ENCODE measurements around the gene WRAP73.

Gene WRAP73

DNA sequence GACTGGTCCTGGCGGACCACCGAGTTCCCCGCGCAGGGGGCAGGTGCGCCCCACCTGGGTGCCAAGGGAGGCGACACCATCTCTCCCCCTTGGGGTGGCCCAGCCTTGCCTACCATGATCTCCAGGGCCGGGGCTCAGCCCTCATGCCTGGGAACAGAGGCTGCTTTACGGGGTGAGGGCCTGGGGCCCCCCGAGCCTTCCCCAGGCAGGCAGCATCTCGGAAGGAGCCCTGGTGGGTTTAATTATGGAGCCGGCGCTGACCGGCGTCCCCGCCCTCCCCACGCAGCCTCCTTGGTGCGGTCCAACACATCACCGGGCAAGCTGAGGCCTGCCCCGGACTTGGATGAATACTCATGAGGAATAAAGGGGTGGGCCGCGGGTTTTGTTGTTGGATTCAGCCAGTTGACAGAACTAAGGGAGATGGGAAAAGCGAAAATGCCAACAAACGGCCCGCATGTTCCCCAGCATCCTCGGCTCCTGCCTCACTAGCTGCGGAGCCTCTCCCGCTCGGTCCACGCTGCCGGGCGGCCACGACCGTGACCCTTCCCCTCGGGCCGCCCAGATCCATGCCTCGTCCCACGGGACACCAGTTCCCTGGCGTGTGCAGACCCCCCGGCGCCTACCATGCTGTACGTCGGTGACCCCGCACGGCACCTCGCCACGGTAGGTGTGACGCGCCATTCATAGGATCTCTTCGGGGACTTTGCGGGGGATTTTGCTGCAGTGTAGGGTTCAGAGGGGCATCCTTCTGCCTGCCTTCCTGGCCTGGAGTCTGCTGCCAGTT lies 40.6 kb upstream of the WRAP73 start:
- no peak for TF ChIP-seq JUND (IDR thresholded peaks at IDR 0.05; ENCODE audit: low read depth)
- no peak for DNase-seq (ENCODE audit: low read depth in 1 of 2, low spot score in 1 of 2)
- in situ Hi-C loops (cut with HindIII; ENCODE audit: low pct_unique_long_range_greater_than_20kb, low sequenced_read_pairs) = no loop called here

DNA sequence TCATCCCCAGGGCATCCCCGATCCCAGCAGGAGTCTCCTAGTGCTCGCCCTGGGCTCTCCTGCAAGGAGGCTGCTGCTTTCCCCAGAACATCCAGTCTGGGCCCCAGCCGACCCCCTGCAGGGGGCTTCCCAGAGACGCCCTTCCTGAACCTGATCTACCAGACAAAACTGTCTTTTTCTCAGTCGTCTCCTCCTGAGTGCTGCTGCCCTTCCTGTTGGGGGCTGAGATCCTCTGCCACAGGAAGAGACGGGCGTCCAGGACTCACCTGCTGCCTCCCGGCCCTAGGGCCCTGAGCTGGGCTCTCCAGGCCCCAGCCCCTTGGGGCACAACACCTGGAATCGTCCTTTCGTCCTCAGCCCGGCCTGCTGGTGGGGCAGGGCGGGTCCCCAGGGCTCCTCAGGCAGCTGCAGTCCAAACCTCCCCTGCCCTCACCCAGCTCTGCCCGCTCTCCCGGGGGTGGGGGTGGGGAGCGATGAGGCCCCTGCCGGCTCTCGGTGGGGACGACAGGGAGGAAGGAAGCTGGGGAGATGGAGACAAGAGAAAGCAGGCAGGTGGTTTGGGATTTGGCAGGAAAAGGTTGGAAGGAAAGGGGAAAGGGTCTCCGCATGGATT lies 39.3 kb upstream of the WRAP73 start:
- TF ChIP-seq JUND (IDR thresholded peaks at IDR 0.05; ENCODE audit: low read depth) = no peak
- in situ Hi-C loops (cut with HindIII; ENCODE audit: low pct_unique_long_range_greater_than_20kb, low sequenced_read_pairs) = no loop called here
- no peak for DNase-seq (ENCODE audit: low read depth in 1 of 2, low spot score in 1 of 2)

- DNase-seq (ENCODE audit: low read depth in 1 of 2, low spot score in 1 of 2) = no peak
- TF ChIP-seq JUND (IDR thresholded peaks at IDR 0.05; ENCODE audit: low read depth) = no peak
- in situ Hi-C loops (cut with HindIII; ENCODE audit: low pct_unique_long_range_greater_than_20kb, low sequenced_read_pairs) = no loop called here
These were observed 38.6 kb upstream of the WRAP73 start for GRCh38 chr1:3688356-3689137.

DNA sequence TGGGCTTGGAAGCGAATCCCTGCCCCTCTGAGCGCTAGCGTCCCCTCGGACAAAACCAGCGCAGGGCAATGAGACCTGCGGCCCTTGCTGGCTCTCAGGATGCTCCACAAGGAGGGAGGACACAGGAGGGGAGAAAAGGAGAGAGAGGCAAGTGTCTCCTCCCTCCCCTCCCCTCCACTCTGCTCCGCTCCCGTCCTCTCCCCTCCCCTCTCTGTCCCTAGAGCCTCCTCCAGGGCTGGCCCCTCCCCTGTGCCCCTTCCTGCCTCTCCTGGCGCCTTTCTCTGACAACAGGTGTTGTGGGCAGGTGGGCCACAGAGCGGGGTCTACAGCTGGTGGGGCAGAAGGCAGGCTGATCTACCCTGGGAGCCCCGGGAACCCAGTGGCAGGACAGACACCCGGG lies 37.6 kb upstream of the WRAP73 start:
- no peak for DNase-seq (ENCODE audit: low read depth in 1 of 2, low spot score in 1 of 2)
- in situ Hi-C loops (cut with HindIII; ENCODE audit: low pct_unique_long_range_greater_than_20kb, low sequenced_read_pairs) = no loop called here
- TF ChIP-seq JUND (IDR thresholded peaks at IDR 0.05; ENCODE audit: low read depth) = no peak

DNA sequence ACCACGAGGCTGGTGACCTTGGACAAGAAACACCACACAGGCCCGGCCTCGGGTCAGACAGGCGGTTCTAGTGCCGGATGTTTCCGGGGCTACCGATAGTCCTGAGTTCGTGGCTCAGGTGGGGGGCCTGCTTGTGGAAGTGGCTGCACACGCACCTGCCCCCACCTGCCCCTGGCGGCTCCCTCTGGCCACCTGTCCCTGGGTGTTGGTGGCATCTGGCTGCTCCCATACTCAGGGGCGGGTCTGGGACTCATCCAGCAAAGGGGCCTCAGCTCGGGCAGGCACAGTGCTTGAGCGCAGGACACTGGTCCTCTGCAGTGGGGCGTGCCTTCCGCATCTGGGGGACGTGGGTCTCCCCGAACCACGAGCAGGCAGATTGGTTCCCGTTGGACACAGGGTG lies 36.0 kb upstream of the WRAP73 start:
- DNase-seq (ENCODE audit: low read depth in 1 of 2, low spot score in 1 of 2) = no peak
- in situ Hi-C loops (cut with HindIII; ENCODE audit: low pct_unique_long_range_greater_than_20kb, low sequenced_read_pairs) = no loop called here

DNA sequence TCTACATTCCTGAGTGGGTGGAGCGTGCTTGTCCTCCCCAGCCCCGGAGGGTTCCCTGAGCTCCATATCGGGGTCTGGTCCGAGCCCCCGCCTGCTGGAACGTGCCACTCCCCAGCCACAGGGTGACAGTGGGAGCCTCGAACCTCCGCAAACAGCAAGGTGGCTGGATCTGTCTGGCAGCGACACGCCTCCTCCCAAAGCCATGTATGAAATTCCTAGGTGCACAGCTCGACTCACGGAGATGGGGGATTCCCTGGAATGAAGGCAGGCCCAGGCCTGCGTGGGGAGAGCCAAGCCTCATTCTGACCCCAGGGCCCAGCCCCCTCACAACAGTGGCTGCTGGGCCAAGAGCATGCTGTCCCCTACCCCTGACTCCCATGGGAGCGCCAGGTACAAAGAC lies 35.3 kb upstream of the WRAP73 start:
- no peak for TF ChIP-seq JUND (IDR thresholded peaks at IDR 0.05; ENCODE audit: low read depth)
- in situ Hi-C loops (cut with HindIII; ENCODE audit: low pct_unique_long_range_greater_than_20kb, low sequenced_read_pairs) = no loop called here
- no peak for DNase-seq (ENCODE audit: low read depth in 1 of 2, low spot score in 1 of 2)

More for the DNA sequence above, 36.0 kb upstream of the WRAP73 start:
- TF ChIP-seq JUND (IDR thresholded peaks at IDR 0.05; ENCODE audit: low read depth) = no peak

DNA sequence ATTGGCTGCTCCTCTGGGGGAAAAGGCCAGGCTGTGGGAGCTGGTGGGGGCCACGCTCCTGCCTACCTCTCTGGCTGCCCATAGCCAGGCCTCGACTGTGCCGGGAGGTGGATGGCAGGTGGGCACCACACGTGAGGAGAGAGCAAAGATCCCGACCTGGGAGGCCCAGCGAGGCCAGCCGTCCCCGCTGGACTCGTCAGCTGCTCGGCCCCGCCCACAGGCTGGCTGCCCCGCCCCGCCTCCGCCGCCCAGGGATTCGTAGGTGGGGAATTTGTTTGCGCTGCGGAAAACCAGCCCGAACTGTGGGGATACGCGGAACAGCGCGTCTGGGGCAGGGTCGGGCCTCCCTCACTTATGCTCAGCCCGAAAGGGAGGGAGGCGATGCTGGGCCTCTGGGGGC lies 34.1 kb upstream of the WRAP73 start:
- DNase-seq (ENCODE audit: low read depth in 1 of 2, low spot score in 1 of 2) = no peak
- in situ Hi-C loops (cut with HindIII; ENCODE audit: low pct_unique_long_range_greater_than_20kb, low sequenced_read_pairs) = no loop called here
- no peak for TF ChIP-seq JUND (IDR thresholded peaks at IDR 0.05; ENCODE audit: low read depth)

- no peak for TF ChIP-seq JUND (IDR thresholded peaks at IDR 0.05; ENCODE audit: low read depth)
- DNase-seq (ENCODE audit: low read depth in 1 of 2, low spot score in 1 of 2) = no peak
- in situ Hi-C loops (cut with HindIII; ENCODE audit: low pct_unique_long_range_greater_than_20kb, low sequenced_read_pairs) = no loop called here
These were observed 33.3 kb upstream of the WRAP73 start for GRCh38 chr1:3683197-3683596.

DNA sequence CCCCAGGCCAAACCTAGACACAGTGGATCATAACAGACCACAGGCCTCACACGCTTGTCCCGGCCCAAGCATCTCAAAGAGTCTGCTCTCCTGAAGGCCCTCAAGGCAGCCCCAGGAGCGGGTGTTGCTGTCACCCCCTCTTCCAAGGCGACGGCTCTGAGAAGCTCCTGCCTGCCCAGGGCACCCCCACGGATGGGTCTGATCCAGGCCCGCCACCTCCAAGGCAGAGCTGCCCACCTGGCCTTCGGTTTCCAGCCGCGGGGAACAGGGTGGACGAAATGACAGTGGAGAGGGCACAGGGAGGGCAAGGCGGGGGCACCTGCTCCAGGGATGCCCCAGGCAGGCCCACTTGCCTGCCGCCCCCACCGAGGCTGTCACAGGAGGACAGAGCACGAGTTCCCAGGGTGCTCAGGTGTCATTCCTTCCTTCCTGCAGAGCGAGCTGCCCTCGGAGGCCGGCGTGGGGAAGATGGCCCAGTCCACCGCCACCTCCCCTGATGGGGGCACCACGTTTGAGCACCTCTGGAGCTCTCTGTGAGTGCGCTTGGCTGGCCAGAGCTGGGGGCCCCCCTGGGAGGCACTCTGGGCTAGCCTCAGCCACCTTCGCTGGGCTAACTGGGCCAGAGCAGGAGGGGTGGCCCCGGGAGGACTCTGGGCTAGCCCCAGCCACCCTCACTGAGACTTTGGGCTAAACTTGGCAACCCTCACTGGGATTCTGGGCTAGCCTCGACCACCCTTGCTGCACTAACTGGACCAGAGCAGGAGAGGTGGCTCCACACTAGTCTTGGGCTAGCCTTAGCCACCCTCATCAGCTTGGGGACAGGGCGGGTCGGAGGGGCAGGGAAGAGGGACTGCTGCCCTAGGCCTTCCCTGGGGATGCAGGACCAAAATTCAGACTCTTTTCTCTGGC lies 32.2 kb upstream of the WRAP73 start:
- DNase-seq (ENCODE audit: low read depth in 1 of 2, low spot score in 1 of 2) = no peak
- in situ Hi-C loops (cut with HindIII; ENCODE audit: low pct_unique_long_range_greater_than_20kb, low sequenced_read_pairs) = no loop called here
- TF ChIP-seq JUND (IDR thresholded peaks at IDR 0.05; ENCODE audit: low read depth) = no peak

- no peak for DNase-seq (ENCODE audit: low read depth in 1 of 2, low spot score in 1 of 2)
- no peak for TF ChIP-seq JUND (IDR thresholded peaks at IDR 0.05; ENCODE audit: low read depth)
- in situ Hi-C loops (cut with HindIII; ENCODE audit: low pct_unique_long_range_greater_than_20kb, low sequenced_read_pairs) = no loop called here
These were observed 31.5 kb upstream of the WRAP73 start for GRCh38 chr1:3681231-3681897.

GRCh38 chr1:3680488-3681230 lies 30.8 kb upstream of the WRAP73 start:
- no peak for DNase-seq (ENCODE audit: low read depth in 1 of 2, low spot score in 1 of 2)
- in situ Hi-C loops (cut with HindIII; ENCODE audit: low pct_unique_long_range_greater_than_20kb, low sequenced_read_pairs) = no loop called here

More at GRCh38 chr1:3680488-3681230, 30.8 kb upstream of the WRAP73 start:
- TF ChIP-seq JUND (IDR thresholded peaks at IDR 0.05; ENCODE audit: low read depth) = no peak

All from T47D (cell line).